Ectodermal cell (in vitro differentiated cells): ENCODE measurements around the gene PRKCA.

Source experiments
- H3K27ac ChIP-seq: 2 replicates; pipeline ENCODE4 v1.7.0; 2013; ENCODE audit warnings: mild to moderate bottlenecking, low read depth, low read length; ENCODE audit not compliant: insufficient read depth, poor library complexity, severe bottlenecking
- H3K27me3 ChIP-seq: 2 replicates; pipeline ENCODE4 v1.7.0; 2013; ENCODE audit warnings: mild to moderate bottlenecking, low read length; ENCODE audit not compliant: insufficient read depth, control insufficient read depth, poor library complexity, severe bottlenecking
- H3K36me3 ChIP-seq: one replicate; pipeline ENCODE4 v1.7.0; 2013; ENCODE audit warnings: low read length; ENCODE audit not compliant: control insufficient read depth, insufficient read depth
- H3K4me1 ChIP-seq: one replicate; pipeline ENCODE4 v1.7.0; 2013; ENCODE audit warnings: low read length; ENCODE audit not compliant: control insufficient read depth, insufficient read depth
- H3K4me3 ChIP-seq: 2 replicates; pipeline ENCODE4 v1.7.0; 2013; ENCODE audit warnings: low read depth, low read length, control low read depth; ENCODE audit not compliant: insufficient read depth
- H3K9me3 ChIP-seq: 2 replicates; pipeline ENCODE4 v1.7.0; 2013; ENCODE audit warnings: mild to moderate bottlenecking, low read length, moderate library complexity; ENCODE audit not compliant: control insufficient read depth
- WGBS, 2 experiments: methylation state at CpG; one replicate each; pipeline ENCODE4 v1.1.7; 2013; ENCODE audit warnings: missing lambda C conversion rate in 2 of 2; 5-methylcytosine and 5-hydroxymethylcytosine counted together

PRKCA gene

DNA sequence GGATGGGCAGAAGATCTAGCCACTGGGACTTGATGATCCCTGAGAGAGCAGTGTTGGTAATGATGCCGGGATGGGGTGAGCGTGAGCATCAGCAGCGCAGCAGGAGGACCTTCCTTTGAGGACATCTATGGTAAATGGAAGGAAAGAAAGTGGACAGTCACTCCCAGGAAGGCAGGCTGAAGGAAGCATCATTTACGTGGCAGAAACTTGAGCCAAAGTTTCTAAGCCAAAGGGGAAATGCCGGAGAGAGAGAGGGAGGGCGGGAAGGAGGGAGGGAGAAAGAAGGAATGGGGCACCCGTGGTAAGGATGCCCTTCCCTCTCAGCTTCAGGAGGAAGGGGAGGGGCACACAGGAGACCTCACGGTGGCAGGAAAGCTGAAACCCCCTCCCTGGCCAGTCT is 446.2 kb downstream of the PRKCA start:
- Histone ChIP-seq H3K4me1 (peaks cover 22% of the 10 kb centered on the region), H3K9me3 (no peaks in the 10 kb centered on the region), H3K27ac (no peak overlapping the region), H3K27me3 (no peaks in the 10 kb centered on the region), H3K36me3 (no peaks in the 10 kb centered on the region), H3K4me3 (no peak overlapping the region)
- WGBS, 2 experiments: 92 to 95% methylated on average over 8 of the region's 8 CpGs

DNA sequence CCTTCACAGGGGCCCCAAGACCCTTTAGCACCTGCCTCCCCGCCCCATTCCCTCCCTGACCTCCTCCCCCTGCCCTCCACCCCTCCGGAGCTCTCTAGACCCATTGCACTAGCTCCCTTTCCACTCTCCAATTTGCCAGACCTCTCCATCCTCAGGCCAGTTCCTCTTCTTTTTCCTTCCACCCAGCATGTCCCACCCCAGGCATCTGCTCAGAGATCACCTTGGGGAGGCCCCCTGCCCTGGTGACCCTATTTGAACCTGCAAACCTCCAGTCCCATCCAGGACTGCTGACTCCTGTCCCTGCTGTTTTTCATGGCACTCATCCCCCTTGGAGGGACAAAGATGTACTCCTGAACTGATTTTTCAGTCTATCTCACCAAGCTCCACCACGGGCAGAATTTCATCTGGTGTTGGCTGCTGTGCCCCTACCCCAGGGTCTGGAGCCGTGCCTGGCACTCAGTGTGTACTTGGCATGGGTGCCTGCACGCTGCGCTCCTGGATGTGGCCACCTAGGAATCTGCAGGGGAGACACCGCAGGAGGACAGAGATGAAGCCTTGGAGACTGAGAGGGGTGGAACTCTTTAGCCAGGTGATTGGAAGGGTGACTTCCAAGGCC is 446.9 kb downstream of the PRKCA start:
- H3K27me3 ChIP-seq: no peaks in the 10 kb centered on the region
- no peaks in the 10 kb centered on the region for H3K9me3 ChIP-seq
- 82 to 87% methylated on average over 7 of the region's 7 CpGs for WGBS, 2 experiments
- no peak overlapping the region for H3K4me3 ChIP-seq
- no peak overlapping the region for H3K27ac ChIP-seq
- peaks cover 22% of the 10 kb centered on the region for H3K4me1 ChIP-seq
- H3K36me3 ChIP-seq: no peaks in the 10 kb centered on the region

DNA sequence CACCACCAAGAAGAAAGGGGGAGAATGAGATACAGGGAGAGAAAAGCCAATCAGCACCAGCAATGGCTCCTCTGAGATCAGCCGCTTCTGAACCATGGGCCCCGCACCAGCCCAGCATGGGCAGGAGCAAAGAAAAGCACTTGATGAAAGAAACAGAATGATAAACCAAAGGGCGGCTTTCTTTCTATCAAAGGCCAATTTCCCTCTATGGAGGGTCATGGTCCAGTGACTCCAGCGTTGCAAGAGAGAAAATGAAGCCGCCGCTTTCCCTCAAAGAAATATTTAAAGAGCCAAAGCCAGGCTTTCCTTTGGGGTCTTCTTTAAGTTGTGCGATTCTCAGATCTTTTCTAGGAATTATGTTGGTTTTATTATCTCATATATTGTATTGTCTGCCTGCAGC is 447.7 kb downstream of the PRKCA start:
- Histone ChIP-seq H3K4me1 (peaks cover 22% of the 10 kb centered on the region), H3K27me3 (no peaks in the 10 kb centered on the region), H3K4me3 (no peak overlapping the region), H3K36me3 (no peaks in the 10 kb centered on the region), H3K27ac (no peak overlapping the region), H3K9me3 (no peaks in the 10 kb centered on the region)
- WGBS, 2 experiments: 83 to 85% methylated on average over 7 of the region's 7 CpGs

DNA sequence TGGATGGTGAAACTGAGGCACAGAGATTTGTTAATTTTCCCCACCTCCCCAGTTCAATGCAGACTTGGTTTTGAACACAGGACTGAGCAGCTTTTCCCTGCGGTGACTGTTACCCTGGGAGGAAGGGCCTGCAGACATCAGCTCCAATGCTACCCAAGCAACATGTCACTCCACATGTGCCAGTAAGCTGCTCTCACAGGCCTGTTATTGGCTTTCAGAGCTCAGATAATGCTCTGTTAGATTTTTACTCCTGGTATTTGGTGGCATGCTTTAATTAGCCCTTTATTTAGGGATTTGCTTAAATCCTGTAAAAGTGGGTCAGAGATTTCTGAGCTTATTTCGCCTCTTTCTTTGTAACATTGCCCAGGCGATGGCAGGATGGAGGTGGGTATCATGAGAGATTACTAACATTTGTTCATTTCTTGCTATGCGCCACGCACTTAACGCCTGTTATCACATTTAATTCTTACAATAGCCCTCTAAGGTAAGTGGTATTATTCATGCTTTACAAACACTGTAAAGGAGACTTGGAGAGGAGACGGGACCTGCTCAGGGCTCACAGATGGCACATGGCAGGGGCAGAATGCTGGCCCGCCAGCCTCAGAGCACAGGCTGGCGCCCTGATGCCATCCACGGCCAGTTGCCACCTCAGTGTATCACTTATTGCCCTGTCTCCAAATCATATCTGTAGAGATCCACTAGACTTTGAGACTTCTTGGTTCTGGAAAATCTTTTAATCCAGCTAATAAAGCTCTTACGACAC is 448.5 kb downstream of the PRKCA start:
- Histone ChIP-seq H3K27ac (no peak overlapping the region), H3K9me3 (no peaks in the 10 kb centered on the region), H3K4me3 (no peak overlapping the region), H3K27me3 (no peaks in the 10 kb centered on the region), H3K36me3 (no peaks in the 10 kb centered on the region), H3K4me1 (peaks cover 22% of the 10 kb centered on the region)
- WGBS, 2 experiments: 90 to 91% methylated on average over 9 to 11 of the region's 11 CpGs

DNA sequence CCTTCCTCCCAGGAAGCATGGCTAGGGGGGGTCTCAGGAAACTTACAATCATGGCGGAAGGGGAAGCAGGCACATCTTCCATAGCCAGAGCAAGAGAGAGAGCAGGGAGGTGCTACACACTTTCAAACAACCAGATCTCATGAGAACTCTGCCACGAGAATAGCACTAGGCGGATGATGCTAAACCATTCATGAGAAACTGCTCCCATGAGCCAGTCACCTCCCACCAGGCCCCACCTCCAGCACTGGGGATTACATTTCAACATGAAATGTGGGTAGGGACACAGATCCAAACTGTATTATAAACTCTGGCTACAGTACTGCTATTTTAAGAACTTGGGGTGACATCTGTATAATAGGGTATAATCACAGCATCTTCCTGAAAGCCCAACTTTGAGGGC is 449.4 kb downstream of the PRKCA start:
- Histone ChIP-seq H3K27ac (no peak overlapping the region), H3K36me3 (no peaks in the 10 kb centered on the region), H3K4me3 (no peak overlapping the region), H3K27me3 (no peaks in the 10 kb centered on the region), H3K9me3 (no peaks in the 10 kb centered on the region), H3K4me1 (peaks cover 22% of the 10 kb centered on the region)
- WGBS, 2 experiments: 92 to 94% methylated on average over 3 of the region's 3 CpGs

DNA sequence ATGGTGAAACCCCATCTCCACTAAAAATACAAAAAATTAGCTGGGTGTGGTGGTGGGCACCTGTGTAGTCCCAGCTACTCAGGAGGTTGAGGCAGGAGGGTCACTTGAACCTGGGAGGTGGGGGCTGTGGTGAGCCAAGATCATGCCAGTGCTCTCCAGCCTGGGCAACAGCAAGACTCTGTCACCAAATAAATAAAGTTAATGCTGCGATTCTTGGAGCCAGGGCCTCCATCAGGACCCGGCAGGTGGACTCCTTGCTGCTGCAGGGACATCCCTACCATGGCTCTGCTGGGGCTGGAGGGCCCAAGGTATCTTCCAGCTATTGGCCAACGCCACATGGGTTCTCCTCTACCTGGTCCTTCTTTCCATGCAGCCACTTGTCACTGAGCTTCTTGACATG is 450.0 kb downstream of the PRKCA start:
- Histone ChIP-seq H3K9me3 (no peaks in the 10 kb centered on the region), H3K27me3 (no peaks in the 10 kb centered on the region), H3K36me3 (no peaks in the 10 kb centered on the region), H3K4me1 (peaks cover 22% of the 10 kb centered on the region), H3K4me3 (no peak overlapping the region), H3K27ac (no peak overlapping the region)
- 76 to 77% methylated on average over 3 of the region's 3 CpGs for WGBS, 2 experiments

DNA sequence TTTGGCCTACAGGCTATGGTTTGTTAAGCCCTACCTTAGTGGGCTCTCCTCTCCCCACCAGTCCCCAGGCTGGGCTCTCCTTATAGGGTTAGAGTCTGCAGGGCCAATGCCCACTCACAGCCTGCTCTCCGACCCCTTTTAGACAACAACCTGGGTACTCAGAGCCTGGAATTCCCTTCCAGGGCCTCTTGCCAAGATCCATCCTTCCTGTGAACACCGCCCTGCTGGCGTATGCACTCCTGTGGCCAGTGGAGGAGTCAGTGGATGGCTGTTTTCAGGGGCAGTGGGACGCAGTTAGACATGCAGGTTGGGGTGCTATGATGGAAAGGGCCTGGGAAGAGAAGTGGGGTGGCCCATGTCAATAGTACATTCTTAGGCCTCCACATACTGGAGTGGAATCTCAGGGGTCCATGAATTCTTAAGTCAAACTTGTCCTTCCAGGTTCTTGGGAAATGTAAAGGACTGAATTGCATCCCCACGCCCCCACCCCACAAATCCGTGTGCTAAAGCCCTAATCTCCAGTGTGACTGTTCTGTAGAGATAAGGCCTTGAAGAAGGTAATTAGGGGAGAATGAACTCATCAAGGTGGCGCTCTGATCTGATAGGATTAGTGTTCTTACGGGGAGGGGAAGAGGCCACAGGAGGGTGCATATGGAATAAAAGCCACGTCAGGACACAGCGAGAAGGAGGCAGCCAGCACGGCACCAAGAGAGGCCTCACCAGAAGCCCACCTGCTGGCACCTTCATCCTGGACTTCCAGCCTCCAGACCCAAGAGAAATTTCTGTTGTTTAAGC is 450.9 kb downstream of the PRKCA start:
- no peaks in the 10 kb centered on the region for H3K36me3 ChIP-seq
- no peak overlapping the region for H3K4me3 ChIP-seq
- H3K9me3 ChIP-seq: no peaks in the 10 kb centered on the region
- H3K27ac ChIP-seq: no peak overlapping the region
- peaks cover 22% of the 10 kb centered on the region for H3K4me1 ChIP-seq
- H3K27me3 ChIP-seq: no peaks in the 10 kb centered on the region
- 73 to 79% methylated on average over 11 of the region's 11 CpGs for WGBS, 2 experiments

DNA sequence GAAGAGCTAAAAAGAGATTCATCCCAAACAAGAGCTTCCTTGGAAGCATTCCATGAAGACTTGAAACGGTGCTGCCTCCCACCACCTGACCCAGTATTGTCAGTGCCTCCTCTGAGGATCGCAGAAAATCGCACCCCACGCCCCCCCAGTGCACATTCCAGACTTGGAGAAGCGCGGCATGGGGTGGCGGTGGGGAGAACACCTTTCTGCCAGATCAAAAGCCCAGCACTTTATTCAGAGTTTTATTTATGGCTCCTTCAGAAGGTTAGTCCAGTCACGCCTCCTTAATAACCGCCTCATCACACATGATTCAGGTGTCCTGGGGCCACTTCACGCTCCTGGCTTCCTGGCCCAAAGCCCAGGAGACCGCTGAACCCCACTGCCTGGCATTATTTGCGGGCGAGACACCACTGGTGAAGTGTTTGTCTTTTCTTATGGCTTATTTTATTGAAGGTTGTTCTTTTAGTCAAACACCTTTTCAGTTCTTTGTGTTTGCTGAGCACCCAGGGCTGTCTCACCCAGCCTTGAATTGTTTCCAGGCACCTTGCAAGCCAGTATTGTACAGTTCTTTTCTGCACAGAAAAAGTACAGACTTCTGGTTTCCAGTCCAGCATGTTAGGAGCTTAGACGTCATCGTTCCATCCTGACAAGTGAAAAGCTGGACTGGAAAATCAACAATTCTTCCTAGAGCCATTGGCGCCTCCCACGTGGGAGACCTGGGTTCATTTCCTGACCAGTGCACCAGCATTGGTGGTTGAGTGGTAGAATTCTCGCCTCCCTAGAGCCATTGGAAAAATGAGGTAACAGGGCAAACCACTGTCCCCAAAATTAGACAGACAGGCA is 452.9 kb downstream of the PRKCA start:
- Histone ChIP-seq H3K4me3 (no peak overlapping the region), H3K27ac (no peak overlapping the region), H3K4me1 (peaks cover 9% of the 10 kb centered on the region), H3K36me3 (no peaks in the 10 kb centered on the region), H3K27me3 (no peaks in the 10 kb centered on the region), H3K9me3 (no peaks in the 10 kb centered on the region)
- WGBS, 2 experiments: 91 to 94% methylated on average over 18 of the region's 18 CpGs

DNA sequence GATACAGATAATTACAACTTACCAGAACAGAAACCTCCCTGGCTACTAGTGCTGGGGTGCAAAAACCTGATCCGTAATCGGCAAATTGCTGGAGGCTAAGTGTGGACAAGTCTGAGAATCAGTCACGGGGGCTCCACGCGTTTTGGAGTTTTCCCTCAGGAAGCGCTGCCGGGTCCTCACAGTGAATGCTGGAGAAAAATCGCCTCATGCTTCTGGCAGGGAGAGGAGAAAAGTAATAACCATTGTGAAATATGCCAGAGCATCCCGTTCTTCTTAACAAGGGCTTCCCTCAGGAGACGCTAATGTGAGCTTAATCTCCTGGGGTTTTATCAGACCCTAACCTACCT is 453.5 kb downstream of the PRKCA start:
- Histone ChIP-seq H3K4me3 (no peak overlapping the region), H3K27me3 (no peaks in the 10 kb centered on the region), H3K9me3 (no peaks in the 10 kb centered on the region), H3K4me1 (peaks cover 4% of the 10 kb centered on the region), H3K36me3 (no peaks in the 10 kb centered on the region), H3K27ac (no peak overlapping the region)
- WGBS, 2 experiments: 90 to 91% methylated on average over 10 of the region's 10 CpGs
